ENCODE measurements around the gene ARL1.
"Not testable (repeated sequence)": the region's sequence is repeated elsewhere in the genome, so short reads cannot be mapped to it uniquely, and the experiment has no call there.

ARL1 gene

GRCh38 chr12:101407436-101408345 lies at the start of gene ARL1:
Gene ARL1 (minus strand): TSS chr12:101407772. CDS start chr12:101407645, 127 bp downstream.
- Mint-ChIP-seq H3K9me3 (no peaks in the 10 kb centered on the region), H3K36me3 (ENCODE audit: low read depth) (peaks cover 5% of the 10 kb centered on the region), H3K27ac (peak within 1 kb of the TSS; percentile 96), H3K4me3 (peak within 1 kb of the TSS; percentile 99), H3K27me3 (no peaks in the 10 kb centered on the region), H3K4me1 (peaks cover 14% of the 10 kb centered on the region)
- DNase-seq (peak; percentile 84), ATAC-seq (peak; percentile 82)

- ATAC-seq: no peak
- peaks cover 11% of the 10 kb centered on the region for H3K9me3 Mint-ChIP-seq
- peaks cover 8% of the 10 kb centered on the region for H3K4me1 Mint-ChIP-seq
- H3K4me3 Mint-ChIP-seq: no peak overlapping the region
- no peaks in the 10 kb centered on the region for H3K27me3 Mint-ChIP-seq
- DNase-seq: peak; percentile 6
- peaks cover 5% of the 10 kb centered on the region for H3K36me3 Mint-ChIP-seq (ENCODE audit: low read depth)
- peak overlapping the region; percentile 68 for H3K27ac Mint-ChIP-seq
Observed at GRCh38 chr12:101455685-101456084, 48.1 kb upstream of the ARL1 start.

- Mint-ChIP-seq H3K9me3 (no peaks in the 10 kb centered on the region), H3K4me3 (no peak overlapping the region), H3K27ac (no peak overlapping the region), H3K27me3 (no peaks in the 10 kb centered on the region), H3K36me3 (ENCODE audit: low read depth) (no peaks in the 10 kb centered on the region), H3K4me1 (no peaks in the 10 kb centered on the region)
- ATAC-seq (no peak), DNase-seq (no peak)
Observed at GRCh38 chr12:101441461-101442224, 34.1 kb upstream of the ARL1 start.

GRCh38 chr12:101439236-101439635 lies 31.7 kb upstream of the ARL1 start:
- no peaks in the 10 kb centered on the region for H3K9me3 Mint-ChIP-seq

GRCh38 chr12:101436136-101436535 lies 28.6 kb upstream of the ARL1 start:
- no peak for ATAC-seq
- Mint-ChIP-seq H3K27me3 (peaks cover 7% of the 10 kb centered on the region), H3K9me3 (no peaks in the 10 kb centered on the region), H3K4me3 (no peak overlapping the region), H3K36me3 (ENCODE audit: low read depth) (no peaks in the 10 kb centered on the region), H3K4me1 (no peaks in the 10 kb centered on the region), H3K27ac (no peak overlapping the region)
- DNase-seq: no peak

More at GRCh38 chr12:101439236-101439635, 31.7 kb upstream of the ARL1 start:
- no peak for DNase-seq
- no peak overlapping the region for H3K4me3 Mint-ChIP-seq
- H3K4me1 Mint-ChIP-seq: no peaks in the 10 kb centered on the region
- H3K36me3 Mint-ChIP-seq (ENCODE audit: low read depth): no peaks in the 10 kb centered on the region
- ATAC-seq: no peak
- H3K27ac Mint-ChIP-seq: no peak overlapping the region
- H3K27me3 Mint-ChIP-seq: peaks cover 3% of the 10 kb centered on the region

GRCh38 chr12:101430456-101430855 lies 22.9 kb upstream of the ARL1 start:
- no peak for DNase-seq
- ATAC-seq: no peak

GRCh38 chr12:101424620-101425019 lies 17.0 kb upstream of the ARL1 start:
- Mint-ChIP-seq H3K4me3 (no peak overlapping the region), H3K27me3 (peaks cover 4% of the 10 kb centered on the region), H3K9me3 (no peaks in the 10 kb centered on the region), H3K4me1 (no peaks in the 10 kb centered on the region), H3K27ac (no peak overlapping the region), H3K36me3 (ENCODE audit: low read depth) (no peaks in the 10 kb centered on the region)
- DNase-seq (no peak), ATAC-seq (no peak)

More at GRCh38 chr12:101430456-101430855, 22.9 kb upstream of the ARL1 start:
- no peak overlapping the region for H3K4me3 Mint-ChIP-seq
- H3K4me1 Mint-ChIP-seq: no peaks in the 10 kb centered on the region
- H3K36me3 Mint-ChIP-seq (ENCODE audit: low read depth): no peaks in the 10 kb centered on the region
- H3K27ac Mint-ChIP-seq: no peak overlapping the region
- no peaks in the 10 kb centered on the region for H3K9me3 Mint-ChIP-seq
- peaks cover 7% of the 10 kb centered on the region for H3K27me3 Mint-ChIP-seq

- not testable (repeated sequence) for H3K4me1 Mint-ChIP-seq; H3K27me3 Mint-ChIP-seq; H3K9me3 Mint-ChIP-seq; H3K27ac Mint-ChIP-seq; H3K36me3 Mint-ChIP-seq (ENCODE audit: low read depth); ATAC-seq; H3K4me3 Mint-ChIP-seq; DNase-seq
Observed at GRCh38 chr12:101422066-101422465, 14.5 kb upstream of the ARL1 start.

- no peak for DNase-seq
- Mint-ChIP-seq H3K4me3 (no peak overlapping the region), H3K9me3 (no peaks in the 10 kb centered on the region), H3K27ac (no peak overlapping the region), H3K27me3 (peaks cover 3% of the 10 kb centered on the region), H3K4me1 (no peaks in the 10 kb centered on the region), H3K36me3 (ENCODE audit: low read depth) (no peaks in the 10 kb centered on the region)
- no peak for ATAC-seq
Observed at GRCh38 chr12:101415228-101415627, 7.7 kb upstream of the ARL1 start.

- H3K4me3 Mint-ChIP-seq: no peak overlapping the region
Observed at GRCh38 chr12:101414533-101415119, 7.1 kb upstream of the ARL1 start.

GRCh38 chr12:101410169-101410568 lies 2.6 kb upstream of the ARL1 start:
- H3K27me3 Mint-ChIP-seq; ATAC-seq; H3K36me3 Mint-ChIP-seq (ENCODE audit: low read depth); H3K27ac Mint-ChIP-seq; H3K4me3 Mint-ChIP-seq; H3K9me3 Mint-ChIP-seq; DNase-seq: not testable (repeated sequence)
- peaks cover 14% of the 10 kb centered on the region for H3K4me1 Mint-ChIP-seq

More at GRCh38 chr12:101414533-101415119, 7.1 kb upstream of the ARL1 start:
- DNase-seq (peak; percentile 13), ATAC-seq (no peak)
- H3K4me1 Mint-ChIP-seq: no peaks in the 10 kb centered on the region
- no peaks in the 10 kb centered on the region for H3K36me3 Mint-ChIP-seq (ENCODE audit: low read depth)
- H3K9me3 Mint-ChIP-seq: no peaks in the 10 kb centered on the region
- H3K27ac Mint-ChIP-seq: no peak overlapping the region
- peaks cover 3% of the 10 kb centered on the region for H3K27me3 Mint-ChIP-seq

GRCh38 chr12:101407049-101407435 lies 530 bp downstream of the ARL1 start:
- no peaks in the 10 kb centered on the region for H3K27me3 Mint-ChIP-seq
- peaks cover 14% of the 10 kb centered on the region for H3K4me1 Mint-ChIP-seq
- DNase-seq (no peak), ATAC-seq (peak; percentile 25)
- H3K4me3 Mint-ChIP-seq: peak overlapping the region; percentile 99
- H3K36me3 Mint-ChIP-seq (ENCODE audit: low read depth): peaks cover 5% of the 10 kb centered on the region
- no peaks in the 10 kb centered on the region for H3K9me3 Mint-ChIP-seq
- peak overlapping the region; percentile 96 for H3K27ac Mint-ChIP-seq

- not testable (repeated sequence) for H3K27me3 Mint-ChIP-seq, H3K4me3 Mint-ChIP-seq, H3K9me3 Mint-ChIP-seq, H3K4me1 Mint-ChIP-seq, ATAC-seq, H3K27ac Mint-ChIP-seq, DNase-seq
- H3K36me3 Mint-ChIP-seq (ENCODE audit: low read depth): peaks cover 60% of the 10 kb centered on the region
Observed at GRCh38 chr12:101391181-101391580, 16.4 kb downstream of the ARL1 start.

GRCh38 chr12:101379149-101379548 lies 28.4 kb downstream of the ARL1 start:
- no peak overlapping the region for H3K27ac Mint-ChIP-seq

More at GRCh38 chr12:101379149-101379548, 28.4 kb downstream of the ARL1 start:
- Mint-ChIP-seq H3K4me1 (no peaks in the 10 kb centered on the region), H3K27me3 (no peaks in the 10 kb centered on the region), H3K9me3 (no peaks in the 10 kb centered on the region), H3K4me3 (no peak overlapping the region), H3K36me3 (ENCODE audit: low read depth) (peaks cover 68% of the 10 kb centered on the region)
- ATAC-seq (no peak), DNase-seq (no peak)
